Left lobe of liver (tissue), 2 donors: ENCODE data around the gene CD38. TPM values are rescaled to one million over a fixed set of nuclear protein-coding genes. Genes with fewer than 3 reads are reported as not detected.

Experiments
- ATAC-seq: fragments of 200-7000 bp; cut with Tn5 transposase; one replicate; pipeline ENCODE4 v1.9.1; 2020; ENCODE audit warnings: mild to moderate bottlenecking, moderate library complexity
- DNase-seq: peaks from one replicate; pipeline ENCODE4 v3.0.0-alpha.2; 2020; ENCODE audit warnings: low spot score
- total RNA-seq: library from RNA; stranded (reverse); gene quantifications from one replicate; pipeline ENCODE4 v1.2.1, GENCODE V29; 2021
- donor health status: DM: no; HTN: no; CAD: no; lungs with moderate emphysema.
- donor health status: DM: no; HTN: yes; CAD: no.

Gene CD38
- total RNA-seq, 1 donor from 2014 or later: 4.6 TPM

- no peak for DNase-seq
- ATAC-seq: no peak
Observed at GRCh38 chr4:15894921-15895916, 117.1 kb downstream of the CD38 start.

- DNase-seq (no peak), ATAC-seq (no peak)
Observed at GRCh38 chr4:15897577-15897976, 119.4 kb downstream of the CD38 start.

GRCh38 chr4:15898902-15899301 is 120.8 kb downstream of the CD38 start:
- DNase-seq: no peak
- ATAC-seq: no peak

- no peak for ATAC-seq
- no peak for DNase-seq
Observed at GRCh38 chr4:15899511-15899910, 121.4 kb downstream of the CD38 start.

- ATAC-seq: no peak
- DNase-seq: no peak
Observed at GRCh38 chr4:15901007-15901406, 122.9 kb downstream of the CD38 start.

GRCh38 chr4:15901998-15902397 is 123.9 kb downstream of the CD38 start:
- ATAC-seq (no peak), DNase-seq (no peak)

GRCh38 chr4:15902746-15903145 is 124.6 kb downstream of the CD38 start:
- ATAC-seq (no peak), DNase-seq (no peak)

Other genes with a start within 250 kb of the CD38 start
- gene FBXL5, start 123.0 kb upstream of the CD38 start, total RNA-seq: 38.9 TPM
- gene FAM200B, start 96.5 kb upstream of the CD38 start, total RNA-seq: 14.3 TPM
- gene BST1, start 75.3 kb upstream of the CD38 start, total RNA-seq: 3.7 TPM
- gene FGFBP1, start 160.4 kb downstream of the CD38 start, total RNA-seq: not detected
- gene FGFBP2, start 184.8 kb downstream of the CD38 start, total RNA-seq: 0.30 TPM